Gastrocnemius medialis (tissue), 4 donors: ENCODE results near the gene TEX36. TPM values are rescaled to one million over a fixed set of nuclear protein-coding genes. Genes with fewer than 3 reads are reported as not detected.

Experiments used
- ATAC-seq, 2 donors: fragments of 150-250 bp; one replicate each; pipeline ENCODE4 v1.9.1; 2016
- DNase-seq, 2 donors: peaks; one replicate each; pipeline ENCODE4 v3.0.0-alpha.2; 2019
- H3K27ac ChIP-seq, 4 donors: fragments of 200-600 bp; sonication (generic); 1 replicate in 1 of 4; 2 replicates in 3 of 4; pipeline ENCODE4 v1.5.1; 2016 to 2018; ENCODE audit warnings: mild to moderate bottlenecking in 2 of 4, moderate library complexity in 1 of 4
- H3K27me3 ChIP-seq, 3 donors: fragments of 200-600 bp; sonication (generic) in 2 of 3; 1 replicate in 1 of 3; 2 replicates in 2 of 3; pipeline versions ENCODE4 v1.5.1 to v1.6.0; 2016 to 2019; ENCODE audit warnings: mild to moderate bottlenecking in 1 of 3, moderate library complexity in 1 of 3
- H3K36me3 ChIP-seq, 2 donors: fragments of 200-600 bp; sonication (generic) in 1 of 2; one replicate each; pipeline ENCODE4 v1.5.1; 2017 to 2018
- H3K4me1 ChIP-seq, 2 donors: fragments of 200-600 bp; sonication (generic) in 1 of 2; one replicate each; pipeline ENCODE4 v1.5.1; 2016 to 2017; ENCODE audit warnings: mild to moderate bottlenecking in 2 of 2
- H3K4me3 ChIP-seq, 4 donors: fragments of 200-600 bp; sonication (generic) in 3 of 4; 1 replicate in 1 of 4; 2 replicates in 3 of 4; pipeline ENCODE4 v1.5.1; 2016 to 2019; ENCODE audit warnings: mild to moderate bottlenecking in 2 of 4
- H3K9me3 ChIP-seq, 3 donors: fragments of 200-600 bp; sonication (generic) in 2 of 3; 1 replicate in 1 of 3; 2 replicates in 2 of 3; pipeline ENCODE4 v1.5.1; 2016 to 2019
- CTCF ChIP-seq, 5 experiments: fragments of 450-650 bp in 3 of 5; fragments of 200-600 bp in 2 of 5; sonication (generic) in 2 of 5; IDR thresholded peaks in 4 of 5; conservative IDR thresholded peaks in 1 of 5; 1 replicate in 4 of 5; 2 replicates in 1 of 5; pipeline ENCODE4 v1.5.1; 2016 to 2019; ENCODE audit warnings: antibody characterized with exemption in 5 of 5, mild to moderate bottlenecking in 3 of 5, moderate library complexity in 3 of 5
- POLR2A ChIP-seq, 2 donors: fragments of 450-650 bp; IDR thresholded peaks; one replicate each; pipeline ENCODE4 v1.6.1; 2017; ENCODE audit warnings: antibody characterized with exemption in 2 of 2, mild to moderate bottlenecking in 2 of 2, moderate library complexity in 2 of 2
- in situ Hi-C, 4 donors: fragments of 200-750 bp; cut with MboI; loops; one replicate each; pipeline versions ENCODE4 v1.15.0 to v1.8.0; 2017; ENCODE audit warnings: low sequenced_read_pairs in 4 of 4
- intact Hi-C: fragments of 100-400 bp; cut with DNase I; formaldehyde crosslinking; loops from one replicate; pipeline ENCODE4 v1.15.1; 2023; ENCODE audit warnings: low total_unique reads
- total RNA-seq, 4 donors: library from RNA; depleted of rRNA; stranded (reverse); fragments of >200 nt; gene quantifications; one replicate each; pipeline versions ENCODE4 v1.1.0 to v1.2.3, GENCODE V29; 2016

The TEX36 gene
- total RNA-seq, 4 donors from 2014 or later = not detected

DNA sequence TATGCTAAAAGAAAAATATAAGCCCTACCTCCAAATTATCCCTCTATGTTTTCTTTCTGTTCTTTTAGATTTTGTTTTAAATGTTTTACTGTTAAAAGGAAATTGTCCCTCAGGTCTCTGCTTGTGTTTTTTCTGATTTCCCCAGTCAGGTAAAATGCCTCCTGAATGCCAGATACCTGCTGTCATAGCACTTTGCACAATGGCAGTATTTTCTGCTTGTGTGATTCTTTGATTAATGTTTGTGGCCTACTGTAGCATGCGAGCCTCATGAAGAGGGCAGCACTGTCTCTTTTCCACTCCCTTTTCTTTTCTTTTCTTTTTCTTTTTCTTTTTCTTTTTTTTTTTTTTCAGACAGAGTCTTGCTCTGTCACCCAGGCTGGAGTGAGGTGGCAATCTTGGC lies 71.2 kb downstream of the TEX36 start:
- in situ Hi-C loops = no loop called here
- no peaks in the 10 kb centered on the region for H3K4me1 ChIP-seq
- no peaks in the 10 kb centered on the region for H3K27me3 ChIP-seq
- no peak overlapping the region for H3K4me3 ChIP-seq
- ATAC-seq (no peak), DNase-seq (no peak)
- H3K36me3 ChIP-seq = no peaks in the 10 kb centered on the region
- intact Hi-C loops = no loop called here
- no peak overlapping the region for H3K27ac ChIP-seq
- no peak for TF ChIP-seq POLR2A (IDR thresholded peaks at IDR 0.05)
- TF ChIP-seq CTCF (IDR thresholded peaks at IDR 0.05 in 4 of 5, conservative IDR thresholded peaks at IDR 0.05 in 1 of 5) = no peak
- no peaks in the 10 kb centered on the region for H3K9me3 ChIP-seq

- TF ChIP-seq POLR2A (IDR thresholded peaks at IDR 0.05) = no peak
- TF ChIP-seq CTCF (IDR thresholded peaks at IDR 0.05 in 4 of 5, conservative IDR thresholded peaks at IDR 0.05 in 1 of 5) = no peak
- no peak overlapping the region for H3K27ac ChIP-seq
- intact Hi-C loops = no loop called here
- in situ Hi-C loops = no loop called here
- no peaks in the 10 kb centered on the region for H3K36me3 ChIP-seq
- DNase-seq (no peak), ATAC-seq (no peak)
- H3K4me1 ChIP-seq = no peaks in the 10 kb centered on the region
- no peaks in the 10 kb centered on the region for H3K27me3 ChIP-seq
- no peaks in the 10 kb centered on the region for H3K9me3 ChIP-seq
- H3K4me3 ChIP-seq = no peak overlapping the region
Measured at GRCh38 chr10:125611216-125611615, 71.7 kb downstream of the TEX36 start.

DNA sequence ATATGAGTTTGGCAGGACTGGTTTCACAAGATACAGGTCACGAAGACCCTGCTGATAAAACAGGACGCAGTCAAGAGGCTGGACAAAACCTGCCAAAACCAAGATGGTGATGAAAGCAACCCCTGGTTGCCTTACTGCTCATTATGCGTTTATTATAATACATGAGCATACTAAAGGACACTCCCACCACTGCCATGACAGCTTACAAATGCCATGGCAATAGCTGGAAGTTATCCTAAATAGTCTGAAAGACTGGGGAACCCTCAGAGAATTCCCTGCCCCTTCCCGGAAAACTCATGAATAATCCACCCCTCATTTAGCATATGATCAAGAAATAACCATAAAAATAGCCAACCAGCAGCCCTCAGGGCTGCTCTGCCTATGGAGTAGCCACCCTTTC lies 73.1 kb downstream of the TEX36 start:
- Histone ChIP-seq H3K4me1 (no peaks in the 10 kb centered on the region), H3K27ac (no peak overlapping the region), H3K4me3 (no peak overlapping the region), H3K36me3 (no peaks in the 10 kb centered on the region), H3K27me3 (no peaks in the 10 kb centered on the region), H3K9me3 (no peaks in the 10 kb centered on the region)
- in situ Hi-C loops = no loop called here
- intact Hi-C loops = no loop called here
- TF ChIP-seq POLR2A (IDR thresholded peaks at IDR 0.05) (no peak), CTCF (IDR thresholded peaks at IDR 0.05 in 4 of 5, conservative IDR thresholded peaks at IDR 0.05 in 1 of 5) (no peak)
- ATAC-seq (no peak), DNase-seq (no peak)

DNA sequence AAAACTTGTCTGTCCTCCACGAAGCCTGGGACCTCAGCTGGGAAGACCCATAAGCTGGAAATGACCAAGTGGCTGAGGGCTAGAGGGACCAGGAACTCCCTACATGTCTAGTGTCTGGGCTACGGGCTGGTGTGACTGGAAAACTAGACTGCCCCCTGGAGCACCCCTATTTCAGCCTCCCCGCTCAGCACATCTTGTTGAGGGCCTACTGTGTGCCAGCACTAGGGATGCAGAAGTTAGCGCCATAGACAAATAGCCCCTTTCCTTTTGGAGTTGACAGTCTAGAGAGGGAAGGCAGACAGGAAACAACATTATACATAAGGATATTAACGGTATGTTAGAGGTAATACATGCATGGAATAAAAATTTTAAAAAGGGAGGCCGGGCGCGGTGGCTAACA lies 74.5 kb downstream of the TEX36 start:
- ATAC-seq = no peak
- DNase-seq = no peak

More for the DNA sequence above, 74.5 kb downstream of the TEX36 start:
- H3K4me1 ChIP-seq = no peaks in the 10 kb centered on the region
- intact Hi-C loops = no loop called here
- H3K27ac ChIP-seq = no peak overlapping the region
- no peaks in the 10 kb centered on the region for H3K9me3 ChIP-seq
- H3K4me3 ChIP-seq = no peak overlapping the region
- H3K27me3 ChIP-seq = no peaks in the 10 kb centered on the region
- no peaks in the 10 kb centered on the region for H3K36me3 ChIP-seq
- in situ Hi-C loops = no loop called here
- TF ChIP-seq POLR2A (IDR thresholded peaks at IDR 0.05) (no peak), CTCF (IDR thresholded peaks at IDR 0.05 in 4 of 5, conservative IDR thresholded peaks at IDR 0.05 in 1 of 5) (no peak)
